GM21381 (cell line): ENCODE data around the gene CYP27B1.
A peak's percentile ranks its signal among the peaks of the same experiment; 100 is the strongest.

Experiments used
- ATAC-seq: cut with Tn5 transposase; IDR thresholded peaks from one replicate; pipeline ENCODE4 v1.9.1; 2021; ENCODE audit warnings: mild to moderate bottlenecking, moderate library complexity; ENCODE audit not compliant: unreplicated experiment

CYP27B1 gene

DNA sequence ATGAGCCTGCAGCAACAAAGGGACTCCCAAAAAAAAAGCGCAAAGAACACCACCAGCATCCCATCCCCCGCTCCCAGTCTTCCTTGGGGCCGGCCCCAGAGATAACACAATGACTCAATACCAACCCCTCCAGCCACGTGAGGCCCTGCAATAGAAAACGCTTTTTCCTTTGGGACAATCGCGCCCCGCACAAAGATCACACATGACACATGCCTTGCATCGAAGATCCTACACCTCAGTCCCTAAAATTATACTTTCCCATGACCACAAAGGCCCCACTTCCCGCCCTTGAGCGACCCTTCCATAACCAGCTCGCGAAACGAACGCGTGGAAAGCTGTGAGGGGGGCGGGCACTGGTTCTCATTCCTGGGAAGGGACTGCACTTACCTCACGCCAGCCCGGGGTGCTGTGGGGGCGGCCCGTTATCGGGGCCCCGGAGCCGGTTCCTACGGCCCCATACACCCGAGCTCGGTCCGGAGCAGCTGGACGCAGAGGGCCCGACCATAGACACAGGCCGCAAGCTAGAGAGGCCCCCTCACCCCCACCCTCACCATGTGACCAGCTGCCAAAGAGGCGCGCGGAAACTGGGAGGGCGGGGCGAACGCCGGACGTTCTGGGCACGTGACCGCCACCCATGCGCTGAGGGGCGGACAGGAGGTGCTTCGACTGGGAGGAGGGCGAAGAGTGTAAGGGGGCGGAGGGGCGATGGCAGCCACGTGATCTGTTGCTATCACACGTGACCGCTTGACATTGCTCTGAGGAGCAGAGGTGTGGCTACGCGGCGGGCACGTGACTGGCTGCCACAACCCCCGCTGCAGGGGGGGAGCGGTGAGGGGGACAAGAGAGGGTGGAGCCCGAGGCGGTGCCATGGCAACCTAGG lies 14.8 kb downstream of the CYP27B1 start, which contains the start of gene CDK4:
Gene CDK4 (minus strand): TSS at position 523 of the 880 bp plus-strand sequence. CDS start 593 bp downstream, outside the sequence.
- peak; percentile 63 for ATAC-seq

- ATAC-seq, result no peak
These were observed 15.5 kb downstream of the CYP27B1 start for GRCh38 chr12:57751432-57751787.

DNA sequence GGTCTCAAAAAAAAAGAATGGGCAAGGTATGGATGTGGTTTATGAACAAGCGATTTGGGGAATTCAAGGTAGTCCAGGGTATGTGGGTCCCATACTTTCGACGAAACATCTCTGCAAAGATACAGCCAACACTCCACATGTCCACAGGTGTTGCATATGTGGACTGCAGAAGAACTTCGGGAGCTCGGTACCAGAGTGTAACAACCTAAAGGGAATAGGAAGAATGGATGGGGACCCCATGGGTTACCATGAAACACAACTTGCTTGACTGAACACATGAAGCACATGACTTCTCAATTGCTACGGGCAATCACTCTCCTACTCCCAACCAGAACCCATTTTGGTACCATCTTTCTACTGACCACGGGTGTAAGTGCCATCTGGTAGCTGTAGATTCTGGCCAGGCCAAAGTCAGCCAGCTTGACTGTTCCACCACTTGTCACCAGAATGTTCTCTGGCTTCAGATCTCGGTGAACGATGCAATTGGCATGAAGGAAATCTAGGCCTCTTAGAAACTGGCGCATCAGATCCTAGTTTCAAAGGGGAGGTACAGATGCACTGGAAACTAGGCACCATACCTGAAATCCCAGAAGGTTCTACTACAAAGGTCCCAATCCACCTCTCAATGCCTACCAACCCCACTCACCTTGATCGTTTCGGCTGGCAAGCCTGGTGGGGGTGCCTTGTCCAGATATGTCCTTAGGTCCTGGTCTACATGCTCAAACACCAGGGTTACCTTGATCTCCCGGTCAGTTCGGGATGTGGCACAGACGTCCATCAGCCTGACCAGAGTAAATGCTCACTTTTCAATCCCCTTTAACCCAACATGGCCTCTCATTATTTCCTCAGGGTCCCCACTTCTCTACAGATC lies 16.1 kb downstream of the CYP27B1 start:
- no peak for ATAC-seq

- ATAC-seq, result no peak
These were observed 17.8 kb downstream of the CYP27B1 start for GRCh38 chr12:57749061-57749460.

DNA sequence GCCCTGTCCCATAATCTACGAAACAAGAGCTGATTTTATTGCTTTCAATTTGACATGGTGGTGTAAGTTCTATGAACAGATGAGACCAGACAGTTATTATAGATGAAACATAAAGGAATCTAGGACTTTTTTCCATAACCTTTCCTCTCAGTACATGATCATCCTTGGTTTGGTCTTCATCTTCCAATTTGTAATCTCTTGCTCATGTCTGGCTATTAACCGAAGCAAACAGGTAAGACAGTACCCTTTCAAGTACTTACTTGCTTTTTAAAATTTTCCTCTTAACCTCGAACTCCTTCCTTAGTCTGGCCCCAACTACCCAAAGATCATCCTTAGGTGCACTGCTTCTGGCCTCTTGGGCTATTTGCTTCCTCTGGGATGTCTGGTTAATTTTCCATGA lies 20.9 kb downstream of the CYP27B1 start:
- ATAC-seq, result no peak

- no peak for ATAC-seq
These were observed 21.4 kb downstream of the CYP27B1 start for GRCh38 chr12:57745485-57745881.

DNA sequence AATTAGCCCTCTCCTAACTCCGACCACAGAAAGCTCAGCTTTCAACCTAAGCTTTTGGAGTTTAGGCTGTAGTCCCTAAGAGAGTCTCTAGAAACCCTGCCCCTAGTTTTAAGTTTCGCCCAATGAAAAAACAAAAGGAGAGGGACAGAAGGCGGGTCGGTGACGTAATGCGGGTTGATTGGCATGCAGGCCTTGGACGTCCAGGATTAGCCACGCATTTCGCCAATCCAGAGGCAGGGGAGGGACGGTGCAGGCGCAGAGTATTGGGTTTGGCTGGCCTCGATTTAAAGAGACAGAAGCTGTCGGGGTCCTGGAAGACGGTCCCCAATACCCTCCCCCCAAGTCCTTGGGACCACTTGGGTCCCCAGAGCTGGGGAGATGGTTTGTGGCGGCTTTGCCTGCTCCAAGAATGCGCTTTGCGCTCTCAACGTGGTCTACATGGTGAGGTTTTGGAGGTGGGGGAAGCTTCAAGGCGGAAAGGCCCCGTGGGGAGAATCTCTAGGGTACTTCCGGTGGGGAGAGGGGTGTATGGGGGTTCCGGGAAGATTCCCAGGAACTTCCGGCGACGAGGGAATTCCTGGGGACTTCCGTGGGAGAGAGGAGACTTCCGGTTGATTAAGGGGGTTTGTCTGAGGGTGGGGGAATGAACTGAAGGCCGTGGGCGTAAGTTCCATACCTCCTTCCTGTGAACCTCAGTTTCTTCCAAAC lies 21.9 kb downstream of the CYP27B1 start, which contains the start of gene TSPAN31:
Gene TSPAN31 (plus strand): TSS at position 263 of the 708 bp plus-strand sequence. CDS start 116 bp downstream, at position 379.
- ATAC-seq, result peak; percentile 81

DNA sequence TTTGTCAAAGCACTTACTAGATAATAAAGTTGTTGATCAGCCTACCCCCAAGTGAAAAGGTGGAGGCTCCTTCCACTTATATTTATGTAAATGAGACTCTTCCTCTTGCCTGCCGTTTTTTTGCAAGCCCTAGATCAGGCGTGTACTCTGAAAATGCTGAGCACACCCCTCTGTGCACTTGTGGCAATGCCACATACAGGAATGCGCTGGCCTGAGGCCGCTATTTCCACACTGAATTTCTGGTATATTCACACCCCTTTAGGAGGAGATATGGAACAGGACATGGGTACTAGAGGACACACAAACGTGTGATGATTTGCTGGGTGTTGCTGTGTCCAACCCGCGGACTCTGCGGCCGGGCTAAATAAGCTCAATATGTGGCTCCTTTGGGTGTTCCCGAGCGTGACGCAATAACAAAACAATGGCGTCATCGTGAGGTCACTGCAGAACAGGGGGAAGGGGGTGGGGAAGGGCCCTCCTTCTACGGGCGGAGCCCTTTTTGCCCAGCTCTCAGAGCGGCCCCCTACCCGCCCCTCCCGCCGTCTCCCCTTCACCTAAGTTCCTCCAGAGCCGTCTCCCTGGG lies 22.6 kb downstream of the CYP27B1 start:
- ATAC-seq, result peak; percentile 27

DNA sequence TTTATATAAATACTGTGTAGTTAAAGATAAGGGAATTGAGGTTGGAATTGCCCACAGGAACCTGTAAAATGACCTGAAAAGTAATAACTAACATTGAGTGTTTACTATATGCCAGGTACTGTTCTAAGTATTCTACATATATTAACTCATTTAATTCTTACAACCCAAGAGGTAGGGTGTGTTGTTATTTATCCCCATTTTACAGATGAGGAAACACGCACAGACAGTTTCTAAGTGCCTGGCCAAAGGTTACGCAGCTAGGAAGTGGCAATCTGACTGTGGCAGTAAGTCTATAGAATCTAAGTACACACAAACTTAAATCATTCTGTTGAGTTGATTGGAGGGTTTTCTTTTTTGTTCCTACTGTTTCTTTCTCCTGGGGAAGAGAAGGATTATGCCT lies 23.1 kb downstream of the CYP27B1 start:
- ATAC-seq, result no peak

- peak; percentile 57 for ATAC-seq
These were observed 24.8 kb downstream of the CYP27B1 start for GRCh38 chr12:57741844-57742738.

- ATAC-seq, result no peak
These were observed 25.5 kb downstream of the CYP27B1 start for GRCh38 chr12:57741413-57741789.

DNA sequence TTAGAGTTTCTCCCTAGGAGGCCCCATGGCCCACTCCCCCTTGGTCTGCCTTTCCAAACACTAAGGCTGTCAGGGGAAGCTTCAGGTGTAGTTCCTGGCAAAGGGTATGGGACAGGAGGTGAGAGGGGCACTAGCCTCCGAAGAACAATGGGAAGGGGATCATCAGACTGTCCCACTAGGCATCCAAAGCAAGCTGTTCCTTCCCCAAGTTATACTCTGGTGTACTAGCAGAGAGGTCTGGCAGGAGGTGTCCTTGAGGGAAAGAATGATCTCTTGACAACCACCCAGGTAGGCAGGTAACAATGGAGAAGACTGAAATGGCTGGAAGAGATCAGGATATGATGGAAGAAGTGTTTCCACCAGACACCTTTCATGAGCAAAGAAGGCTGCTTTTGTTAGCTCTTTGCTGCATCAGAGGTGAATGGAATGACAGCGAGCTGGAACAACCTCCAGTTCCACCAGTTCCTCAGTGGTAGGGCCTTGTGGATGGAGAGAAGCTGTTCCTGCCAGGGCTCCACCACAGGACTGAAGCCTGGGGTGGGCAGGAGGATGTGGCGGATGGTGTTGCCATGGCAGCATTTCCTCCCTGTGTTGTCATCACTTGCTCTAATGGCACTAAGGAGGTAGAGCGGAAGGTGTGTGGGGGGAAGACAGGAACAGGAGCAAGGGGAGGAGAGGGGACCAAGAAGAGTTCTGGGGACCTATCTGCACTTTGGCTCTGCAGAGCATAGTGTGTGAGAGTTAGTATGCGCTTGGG lies 26.0 kb downstream of the CYP27B1 start:
- ATAC-seq, result peak; percentile 45

- no peak for ATAC-seq
These were observed 26.9 kb downstream of the CYP27B1 start for GRCh38 chr12:57739914-57740538.

DNA sequence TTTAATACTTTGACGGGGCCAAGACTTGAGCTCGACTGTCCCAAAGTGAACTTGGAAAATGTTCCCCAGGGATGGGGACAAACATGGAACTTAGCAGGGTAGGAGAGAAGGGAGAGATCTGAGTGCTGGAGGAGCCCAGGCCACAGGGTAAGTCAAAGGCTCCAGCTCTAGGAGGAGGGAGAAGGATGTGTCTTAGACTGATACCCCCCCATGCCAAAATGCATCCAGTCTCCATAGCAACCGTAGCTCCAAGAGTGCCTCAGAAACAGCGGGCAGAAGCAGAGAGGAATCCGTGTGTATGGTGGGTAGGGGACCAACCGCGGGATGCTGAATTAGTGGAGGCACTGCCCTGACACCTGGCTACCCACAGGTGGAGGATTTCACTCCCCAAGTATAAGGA lies 27.5 kb downstream of the CYP27B1 start:
- no peak for ATAC-seq

- no peak for ATAC-seq
These were observed 28.1 kb downstream of the CYP27B1 start, which contains the start of gene AGAP2 for GRCh38 chr12:57738661-57739237. AGAP2 (minus strand) TSS chr12:57738742; CDS start chr12:57738246, 496 bp downstream.

- no peak for ATAC-seq
These were observed 29.1 kb downstream of the CYP27B1 start for GRCh38 chr12:57737467-57738460.
